ENCODE measurements around the gene ZFP30. TPM values are rescaled to one million over a fixed set of nuclear protein-coding genes. Genes with fewer than 3 reads are reported as not detected.

ZFP30 gene
- total RNA-seq, 1 experiment from 2014 or later = 7.7 TPM

Other genes with a start within 250 kb of the ZFP30 start
- 12.0 to 15.5 TPM (median 12.9 TPM) in 3 replicates for gene ZNF569, start 188.0 kb downstream of the ZFP30 start, total RNA-seq (2021)
- gene ZNF570, start 186.1 kb downstream of the ZFP30 start, total RNA-seq (2021) = 4.7 to 7.2 TPM (median 5.1 TPM) in 3 replicates
- 14.7 to 16.3 TPM (median 15.0 TPM) in 3 replicates for gene ZNF793, start 148.5 kb downstream of the ZFP30 start, total RNA-seq (2021)
- gene ZNF571, start 60.7 kb downstream of the ZFP30 start, total RNA-seq (2021) = 3.9 to 5.1 TPM (median 4.4 TPM) in 3 replicates
- 0.07 to 0.53 TPM (median 0.28 TPM) in 3 replicates for gene ZNF540, start 60.6 kb downstream of the ZFP30 start, total RNA-seq (2021)
- 17.5 to 21.2 TPM (median 20.7 TPM) in 3 replicates for gene ZNF607, start 64.3 kb upstream of the ZFP30 start, total RNA-seq (2021)
- gene ZNF573, start 124.1 kb upstream of the ZFP30 start, total RNA-seq (2021) = 12.4 to 14.9 TPM (median 12.7 TPM) in 3 replicates

Data from WTC11 (cell line).